Skeletal muscle satellite cell (primary cell): Measurements from ENCODE around the gene ETV3L.

Experiments
- H3K27me3 ChIP-seq: 2 replicates; pipeline ENCODE4 v1.7.0; 2013; ENCODE audit warnings: low read length; ENCODE audit not compliant: control insufficient read depth, insufficient read depth
- H3K36me3 ChIP-seq: 2 replicates; pipeline ENCODE4 v1.7.0; 2013; ENCODE audit warnings: mild to moderate bottlenecking, control low read depth, low read length; ENCODE audit not compliant: insufficient read depth
- H3K4me1 ChIP-seq: 2 replicates; pipeline ENCODE4 v1.7.0; 2013; ENCODE audit warnings: low read length; ENCODE audit not compliant: control insufficient read depth, insufficient read depth
- H3K4me2 ChIP-seq: 2 replicates; pipeline ENCODE4 v1.7.0; 2013; ENCODE audit warnings: mild to moderate bottlenecking, low read length
- H3K4me3 ChIP-seq: 2 replicates; pipeline ENCODE4 v1.7.0; 2013; ENCODE audit warnings: low read length
- H3K9ac ChIP-seq: 2 replicates; pipeline ENCODE4 v1.7.0; 2013; ENCODE audit warnings: mild to moderate bottlenecking, low read depth, low read length, moderate library complexity
- H3K9me3 ChIP-seq: replicated peaks from 2 replicates; pipeline ENCODE4 v1.7.0; 2013; ENCODE audit warnings: mild to moderate bottlenecking, control low read depth, low read length

Gene ETV3L

GRCh38 chr1:157138220-157139051, 38.8 kb upstream of the ETV3L start, which contains the start of gene ETV3:
Gene ETV3, minus strand, starts transcription at chr1:157138395. Its CDS starts 2,043 bp downstream, at chr1:157136352.
- H3K9ac ChIP-seq, result peak within 1 kb of the TSS; percentile 97
- peaks cover 24% of the 10 kb centered on the region for H3K4me1 ChIP-seq
- peaks cover 26% of the 10 kb centered on the region for H3K36me3 ChIP-seq
- H3K4me3 ChIP-seq, result peak within 1 kb of the TSS; percentile 97
- no peaks in the 10 kb centered on the region for H3K9me3 ChIP-seq
- H3K27me3 ChIP-seq, result peaks cover 3% of the 10 kb centered on the region
- peak within 1 kb of the TSS; percentile 80 for H3K4me2 ChIP-seq

GRCh38 chr1:157137408-157138219, 38.0 kb upstream of the ETV3L start:
- Histone ChIP-seq H3K4me2 (peak overlapping the region; percentile 80), H3K4me1 (peaks cover 24% of the 10 kb centered on the region), H3K4me3 (peak overlapping the region; percentile 97), H3K9ac (peak overlapping the region; percentile 97), H3K36me3 (peaks cover 34% of the 10 kb centered on the region), H3K27me3 (no peaks in the 10 kb centered on the region), H3K9me3 (no peaks in the 10 kb centered on the region)

- peaks cover 24% of the 10 kb centered on the region for H3K4me1 ChIP-seq
- no peaks in the 10 kb centered on the region for H3K9me3 ChIP-seq
- peaks cover 40% of the 10 kb centered on the region for H3K36me3 ChIP-seq
- H3K4me2 ChIP-seq, result peak overlapping the region; percentile 80
- peak overlapping the region; percentile 97 for H3K9ac ChIP-seq
- peak overlapping the region; percentile 97 for H3K4me3 ChIP-seq
- no peaks in the 10 kb centered on the region for H3K27me3 ChIP-seq
These were observed 37.4 kb upstream of the ETV3L start for GRCh38 chr1:157137046-157137407.

- Histone ChIP-seq H3K4me2 (peak overlapping the region; percentile 80), H3K4me1 (peaks cover 24% of the 10 kb centered on the region), H3K27me3 (no peaks in the 10 kb centered on the region), H3K36me3 (peaks cover 49% of the 10 kb centered on the region), H3K9ac (peak overlapping the region; percentile 97), H3K9me3 (no peaks in the 10 kb centered on the region), H3K4me3 (peak overlapping the region; percentile 97)
These were observed 36.5 kb upstream of the ETV3L start for GRCh38 chr1:157136133-157136532.

- Histone ChIP-seq H3K9me3 (no peaks in the 10 kb centered on the region), H3K4me2 (peak overlapping the region; percentile 80), H3K4me1 (peaks cover 24% of the 10 kb centered on the region), H3K27me3 (no peaks in the 10 kb centered on the region), H3K9ac (peak overlapping the region; percentile 97), H3K36me3 (peaks cover 54% of the 10 kb centered on the region), H3K4me3 (no peak overlapping the region)
These were observed 36.0 kb upstream of the ETV3L start for GRCh38 chr1:157135646-157136045.

GRCh38 chr1:157135070-157135469, 35.5 kb upstream of the ETV3L start:
- Histone ChIP-seq H3K9ac (no peak overlapping the region), H3K4me3 (no peak overlapping the region), H3K36me3 (peaks cover 60% of the 10 kb centered on the region), H3K4me1 (peaks cover 24% of the 10 kb centered on the region), H3K4me2 (no peak overlapping the region), H3K27me3 (no peaks in the 10 kb centered on the region), H3K9me3 (no peaks in the 10 kb centered on the region)

GRCh38 chr1:157134442-157134841, 34.8 kb upstream of the ETV3L start:
- Histone ChIP-seq H3K4me2 (no peak overlapping the region), H3K9me3 (no peaks in the 10 kb centered on the region), H3K9ac (no peak overlapping the region), H3K4me1 (peaks cover 24% of the 10 kb centered on the region), H3K36me3 (peaks cover 63% of the 10 kb centered on the region), H3K4me3 (no peak overlapping the region), H3K27me3 (no peaks in the 10 kb centered on the region)

GRCh38 chr1:157133426-157133825, 33.8 kb upstream of the ETV3L start:
- Histone ChIP-seq H3K4me2 (no peak overlapping the region), H3K27me3 (no peaks in the 10 kb centered on the region), H3K4me3 (no peak overlapping the region), H3K4me1 (peaks cover 17% of the 10 kb centered on the region), H3K36me3 (peaks cover 70% of the 10 kb centered on the region), H3K9me3 (no peaks in the 10 kb centered on the region), H3K9ac (no peak overlapping the region)

GRCh38 chr1:157132616-157133167, 33.1 kb upstream of the ETV3L start:
- no peaks in the 10 kb centered on the region for H3K27me3 ChIP-seq
- H3K9me3 ChIP-seq, result no peaks in the 10 kb centered on the region
- H3K4me3 ChIP-seq, result no peak overlapping the region
- peaks cover 77% of the 10 kb centered on the region for H3K36me3 ChIP-seq
- H3K4me2 ChIP-seq, result no peak overlapping the region
- peaks cover 17% of the 10 kb centered on the region for H3K4me1 ChIP-seq
- no peak overlapping the region for H3K9ac ChIP-seq

- peaks cover 16% of the 10 kb centered on the region for H3K4me1 ChIP-seq
- H3K9me3 ChIP-seq, result no peaks in the 10 kb centered on the region
- no peak overlapping the region for H3K4me2 ChIP-seq
- peaks cover 79% of the 10 kb centered on the region for H3K36me3 ChIP-seq
- H3K9ac ChIP-seq, result no peak overlapping the region
- H3K4me3 ChIP-seq, result no peak overlapping the region
- H3K27me3 ChIP-seq, result no peaks in the 10 kb centered on the region
These were observed 32.5 kb upstream of the ETV3L start for GRCh38 chr1:157132111-157132510.

GRCh38 chr1:157131281-157131680, 31.7 kb upstream of the ETV3L start:
- no peak overlapping the region for H3K4me2 ChIP-seq
- H3K9ac ChIP-seq, result no peak overlapping the region
- H3K27me3 ChIP-seq, result no peaks in the 10 kb centered on the region
- peaks cover 8% of the 10 kb centered on the region for H3K4me1 ChIP-seq
- H3K9me3 ChIP-seq, result no peaks in the 10 kb centered on the region
- H3K36me3 ChIP-seq, result peaks cover 81% of the 10 kb centered on the region
- H3K4me3 ChIP-seq, result no peak overlapping the region
